Urothelium cell line (cell line): Measurements from ENCODE around the gene ERGIC1.
"Not testable (repeated sequence)": the region's sequence is repeated elsewhere in the genome, so short reads cannot be mapped to it uniquely, and the experiment has no call there.

Experiments used
- DNase-seq: peaks from one replicate; pipeline ENCODE4 v3.0.0; 2011; ENCODE audit warnings: low spot score, mixed read lengths
- FAIRE-seq: peaks from 2 replicates; lab custom pipeline; 2011; peaks lifted over from hg19 to GRCh38; lab: Jason Lieb, UNC

Gene ERGIC1

DNA sequence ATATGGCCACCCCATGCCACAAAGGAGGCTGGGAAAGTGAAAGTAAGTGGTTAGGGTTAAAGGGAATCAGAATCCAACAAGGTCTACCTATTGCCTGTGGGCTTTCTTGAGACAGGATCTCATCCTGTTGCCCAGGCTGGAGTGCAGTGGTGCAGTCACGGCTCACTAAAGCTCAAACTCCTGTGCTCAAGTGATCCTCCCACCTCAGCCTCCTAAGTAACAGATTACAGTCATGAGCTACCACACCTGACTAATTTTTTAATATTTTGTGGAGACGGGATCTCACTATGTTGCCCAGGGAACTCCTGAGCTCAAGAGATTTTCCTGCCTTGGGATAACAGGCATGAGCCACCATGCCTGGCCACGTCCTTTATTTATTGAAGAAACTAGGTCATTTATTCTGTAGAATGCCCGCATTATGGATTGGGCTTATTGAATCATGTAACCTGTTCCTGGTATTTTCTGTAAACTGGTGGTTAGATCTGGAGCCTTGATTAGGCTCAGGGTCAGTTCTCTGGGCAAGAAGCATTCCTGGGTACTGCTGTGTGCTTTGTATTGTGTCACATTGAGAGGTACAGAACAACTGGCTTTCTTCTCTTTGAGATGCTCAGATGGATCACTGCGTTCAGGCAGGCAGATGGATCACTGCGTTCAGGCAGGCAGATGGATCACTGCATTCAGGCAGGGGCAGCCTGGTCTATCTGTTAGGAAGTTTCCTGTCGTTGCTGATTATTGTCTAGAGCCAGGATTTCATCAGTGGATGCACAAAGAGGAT, 41.6 kb downstream of the ERGIC1 start:
- DNase-seq: no peak
- no peak for FAIRE-seq

DNA sequence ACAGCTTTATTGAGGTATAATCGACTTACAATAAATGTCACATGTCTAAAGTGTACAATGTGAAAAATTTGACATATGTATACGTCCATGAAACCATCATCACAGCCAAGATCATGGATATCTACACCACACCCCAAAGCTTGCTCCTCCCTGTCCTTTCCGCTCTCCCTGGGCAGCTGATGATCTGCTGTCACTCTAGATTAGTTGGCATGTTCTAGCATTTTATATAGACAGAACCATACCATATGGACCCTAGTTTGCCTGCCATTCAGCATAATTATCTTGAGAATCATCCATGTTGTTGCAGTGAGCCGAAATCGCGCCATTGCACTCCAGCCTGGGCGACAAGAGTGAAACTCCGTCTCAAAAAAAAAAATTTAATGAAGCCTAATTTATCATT, 42.5 kb downstream of the ERGIC1 start:
- DNase-seq (no peak), FAIRE-seq (no peak)

DNA sequence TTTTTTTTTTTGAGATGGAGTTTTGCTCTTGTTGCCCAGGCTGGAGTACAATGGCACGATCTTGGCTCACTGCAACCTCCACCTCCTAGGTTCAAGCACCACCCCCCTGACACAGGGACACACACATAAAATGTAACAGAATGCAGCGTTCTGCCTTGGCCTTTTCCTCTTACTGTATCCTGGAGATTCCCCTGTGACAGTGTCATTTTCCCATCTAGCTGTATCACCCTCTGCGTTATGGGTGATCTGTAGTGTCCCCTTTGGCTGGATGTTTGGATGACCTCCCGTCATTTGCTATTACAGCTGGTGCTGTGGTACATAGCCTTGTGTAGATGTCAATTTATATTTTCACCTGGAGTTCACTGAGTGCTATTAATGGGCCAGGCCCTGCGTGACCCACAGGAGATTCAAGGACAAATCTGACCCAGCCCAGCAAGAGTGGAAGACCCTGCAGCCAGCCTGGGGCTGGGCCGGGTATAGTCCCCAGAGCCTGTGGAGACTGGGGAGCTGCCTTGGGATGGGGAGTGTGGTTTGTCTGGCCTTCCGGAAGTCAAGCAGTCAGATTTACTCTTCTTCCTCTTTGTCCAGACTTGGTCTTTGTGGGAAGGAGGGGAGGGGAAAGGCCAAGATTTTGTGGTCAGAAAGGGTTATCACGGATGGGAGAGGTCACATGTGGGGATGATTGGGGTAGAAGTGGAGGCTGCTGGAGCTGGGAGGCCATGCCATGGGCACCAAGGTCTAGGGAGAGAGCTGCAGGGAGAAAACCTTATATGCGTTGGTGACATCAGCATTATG, 43.6 kb downstream of the ERGIC1 start:
- no peak for DNase-seq
- no peak for FAIRE-seq

DNA sequence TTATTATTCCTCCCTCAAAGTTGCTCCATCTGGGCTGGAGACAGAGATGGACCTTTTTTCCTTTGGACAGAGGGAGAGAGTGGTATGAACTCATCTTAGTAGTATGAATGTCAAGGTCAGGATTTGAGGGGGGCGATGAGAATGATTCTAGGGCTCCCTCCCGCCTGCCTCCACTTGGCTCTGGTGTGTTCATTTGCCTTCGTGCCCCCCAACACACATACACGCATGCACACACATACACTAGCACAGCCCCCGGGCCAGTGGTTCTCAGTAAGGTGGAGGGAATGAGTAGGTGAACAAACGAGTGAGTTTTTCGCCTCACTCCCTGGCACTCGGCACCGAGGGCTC, 44.5 kb downstream of the ERGIC1 start:
- FAIRE-seq: no peak
- DNase-seq: no peak

DNA sequence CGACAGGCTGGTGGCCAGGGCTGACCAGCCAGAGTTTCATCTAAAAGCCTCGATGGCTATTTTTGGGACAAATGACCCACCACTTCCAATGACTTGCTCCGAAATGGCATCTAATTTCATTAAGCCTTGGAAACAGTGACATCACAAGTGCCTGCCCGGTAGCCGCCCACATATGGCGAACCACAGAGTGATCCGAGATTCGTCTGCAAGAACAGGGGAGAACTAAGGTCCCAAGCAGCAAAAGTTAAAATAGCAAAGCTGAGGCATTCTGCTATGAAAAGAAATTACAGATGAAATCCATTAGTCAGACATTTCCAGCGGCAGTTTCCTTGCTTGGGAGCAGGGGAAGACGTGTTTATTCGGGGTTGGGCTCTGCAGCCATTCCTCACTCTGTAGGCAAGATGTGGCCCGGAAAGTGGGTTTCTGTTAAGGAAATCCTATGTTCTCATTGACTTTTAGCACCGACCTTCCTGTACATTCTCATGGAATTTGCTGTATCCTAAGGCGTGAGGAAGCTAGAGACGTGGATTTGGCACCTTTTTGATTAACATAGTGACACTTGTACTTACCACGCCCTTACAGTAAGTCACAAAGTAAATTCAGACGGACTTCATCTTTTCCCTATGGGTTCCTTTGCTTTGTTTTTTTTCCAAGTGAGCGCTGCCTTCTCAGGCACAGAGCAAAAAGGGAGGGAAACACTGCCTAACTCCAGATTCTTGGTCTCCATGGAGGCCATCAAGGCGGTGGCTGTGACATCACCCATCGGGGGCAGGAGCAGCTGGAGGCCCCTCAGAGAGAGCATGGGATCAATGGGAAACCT, 45.1 kb downstream of the ERGIC1 start:
- no peak for DNase-seq
- no peak for FAIRE-seq

DNA sequence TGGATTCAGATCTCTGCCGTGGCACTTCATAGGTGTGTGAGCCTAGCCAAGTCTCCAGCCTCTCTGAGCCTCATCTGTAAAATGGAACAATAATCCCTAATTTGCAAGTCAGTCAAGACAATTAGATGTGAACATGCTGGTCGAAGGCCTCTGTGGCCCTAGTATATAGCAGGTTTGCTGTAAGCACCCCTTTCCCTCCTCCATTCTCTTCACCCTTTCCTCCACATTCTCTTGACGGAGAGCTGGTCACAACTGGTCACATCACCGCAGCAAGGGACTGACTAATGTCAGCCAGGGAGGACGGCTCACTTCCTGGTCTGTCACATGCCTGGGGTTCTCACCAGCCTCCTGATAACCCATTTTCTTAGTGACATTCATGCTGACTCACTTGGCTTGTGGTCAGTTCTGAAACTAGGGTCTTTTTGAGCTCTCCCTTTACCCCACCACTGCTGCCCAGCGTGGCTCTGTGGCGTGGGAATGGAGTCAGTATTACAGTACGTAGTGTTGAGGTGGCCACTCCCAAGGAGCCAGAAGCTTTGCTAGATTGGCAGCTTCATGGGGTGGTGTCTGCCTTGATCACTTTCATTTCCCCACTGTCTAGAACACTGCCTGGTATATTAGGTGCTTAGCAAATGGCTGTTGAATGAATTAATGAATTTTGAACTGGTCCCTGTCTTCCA, 47.8 kb downstream of the ERGIC1 start:
- FAIRE-seq (no peak), DNase-seq (no peak)

DNA sequence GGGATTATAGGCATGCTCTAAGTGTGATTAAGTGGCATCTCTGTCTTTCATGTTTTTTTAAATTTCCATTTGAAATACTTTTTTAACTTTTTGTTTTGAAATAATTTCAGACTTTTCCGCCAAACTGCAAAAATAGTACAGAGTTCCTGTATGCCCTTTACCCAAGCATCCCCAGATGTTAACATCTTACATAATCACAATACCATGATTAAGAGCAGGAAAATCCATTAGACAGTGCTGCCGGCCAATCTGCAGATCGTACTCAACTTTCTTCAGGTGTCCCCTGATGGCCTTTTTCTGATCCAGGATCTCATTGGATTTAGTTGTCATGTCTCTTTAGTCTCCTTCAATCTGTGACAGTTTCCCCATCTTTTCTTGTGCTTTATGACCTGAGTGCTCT, 49.0 kb downstream of the ERGIC1 start:
- no peak for DNase-seq
- FAIRE-seq: no peak

DNA sequence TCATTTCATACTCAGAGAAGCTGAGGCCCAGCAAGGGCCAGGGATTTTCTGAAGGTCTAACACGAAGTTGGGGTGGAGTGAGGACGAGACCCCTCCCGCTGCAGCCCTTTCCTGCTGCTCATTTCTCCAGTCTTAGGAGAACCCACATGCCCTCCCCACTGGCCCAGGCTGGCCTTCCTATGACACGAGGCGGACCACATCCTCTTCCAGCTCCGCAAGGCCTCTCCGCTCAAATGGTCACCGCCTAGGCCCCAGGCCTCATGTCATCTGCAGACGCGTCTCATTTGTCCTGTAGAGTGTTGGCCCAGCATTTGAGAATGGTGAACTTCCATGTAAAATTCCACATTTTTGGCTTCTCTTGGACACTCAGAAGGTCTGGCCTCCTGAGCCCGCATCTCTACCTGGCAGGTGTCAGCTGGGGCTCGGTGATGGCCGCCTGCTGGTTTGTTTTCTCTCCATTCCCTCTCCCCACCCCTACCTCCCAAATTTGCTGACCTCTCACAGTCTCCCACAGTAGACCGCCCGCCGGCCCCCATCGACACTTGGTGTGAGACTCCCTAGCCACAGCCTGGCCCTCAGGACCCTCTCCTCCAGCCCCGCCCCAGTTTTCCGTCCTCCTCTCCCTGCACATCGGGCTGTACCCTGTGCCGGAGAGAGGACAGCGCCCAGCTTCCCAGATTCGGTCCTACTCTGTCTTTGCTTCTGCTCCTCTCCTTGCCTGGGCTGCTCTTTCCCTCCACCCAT, 51.7 kb downstream of the ERGIC1 start:
- DNase-seq: no peak
- FAIRE-seq: no peak

DNA sequence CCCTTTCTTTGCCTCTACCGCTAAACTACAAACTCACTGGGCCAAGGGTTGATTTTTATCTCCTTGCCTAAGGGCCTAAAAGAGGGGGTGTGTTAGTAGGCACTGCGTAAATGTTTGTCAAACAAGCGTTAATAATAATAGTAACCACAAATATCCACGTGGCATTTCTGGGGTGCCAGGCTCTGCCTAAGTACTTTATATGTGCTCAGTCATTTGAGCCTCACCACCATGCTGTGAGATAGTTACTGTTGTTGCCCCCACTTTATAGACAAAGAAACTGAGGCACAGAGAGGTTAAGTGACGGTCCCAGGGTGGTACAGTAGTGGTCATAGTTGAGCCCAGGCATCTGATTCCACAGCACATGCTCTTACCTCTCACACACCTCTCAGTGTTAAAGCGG, 52.4 kb downstream of the ERGIC1 start:
- DNase-seq (no peak), FAIRE-seq (no peak)

DNA sequence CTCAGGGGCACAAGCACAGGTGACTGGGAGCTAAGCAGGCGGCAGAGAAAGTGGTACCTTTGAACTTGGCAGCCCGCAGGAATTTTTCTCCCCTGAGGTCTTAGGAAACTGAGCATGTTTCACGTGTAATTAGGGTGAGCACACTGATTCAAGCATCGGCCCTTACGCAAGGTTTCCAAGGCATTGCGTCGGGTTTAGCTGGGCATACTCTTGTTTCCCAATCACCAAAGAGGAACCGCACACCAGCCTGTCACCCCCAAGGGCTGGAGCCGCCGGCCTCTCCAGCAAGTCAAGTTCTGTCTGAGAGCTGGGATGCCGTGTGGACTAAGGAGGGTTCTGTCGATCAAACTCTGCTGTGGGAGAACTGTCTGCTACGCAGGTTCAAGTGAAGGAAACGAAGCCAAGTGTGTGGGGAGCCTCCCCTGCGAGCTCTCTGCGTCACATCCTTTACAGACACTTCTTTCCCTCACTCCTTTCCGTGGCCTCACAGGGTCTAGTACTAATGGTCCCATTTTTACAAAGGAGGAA, 53.0 kb downstream of the ERGIC1 start:
- FAIRE-seq: no peak
- DNase-seq: no peak

DNA sequence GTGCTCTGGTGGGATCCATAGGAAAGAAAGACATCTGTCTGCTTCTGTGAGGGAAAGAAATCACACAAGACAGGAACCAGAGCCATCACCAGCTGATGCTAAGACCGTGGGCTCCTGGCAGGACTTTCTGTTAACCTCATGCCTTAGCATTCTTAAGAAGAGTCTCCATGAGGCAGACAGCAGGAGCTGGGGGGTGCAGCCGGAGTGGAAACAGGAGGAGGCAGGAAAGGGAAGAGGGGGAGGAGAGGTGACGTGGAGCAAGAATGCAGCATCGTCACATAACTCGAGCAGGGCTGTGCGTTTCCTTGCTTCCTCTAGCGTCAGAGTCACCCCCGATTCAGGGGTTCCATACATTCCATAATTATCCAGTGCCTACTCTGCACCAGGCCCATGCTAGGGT, 53.6 kb downstream of the ERGIC1 start:
- FAIRE-seq (no peak), DNase-seq (no peak)

DNA sequence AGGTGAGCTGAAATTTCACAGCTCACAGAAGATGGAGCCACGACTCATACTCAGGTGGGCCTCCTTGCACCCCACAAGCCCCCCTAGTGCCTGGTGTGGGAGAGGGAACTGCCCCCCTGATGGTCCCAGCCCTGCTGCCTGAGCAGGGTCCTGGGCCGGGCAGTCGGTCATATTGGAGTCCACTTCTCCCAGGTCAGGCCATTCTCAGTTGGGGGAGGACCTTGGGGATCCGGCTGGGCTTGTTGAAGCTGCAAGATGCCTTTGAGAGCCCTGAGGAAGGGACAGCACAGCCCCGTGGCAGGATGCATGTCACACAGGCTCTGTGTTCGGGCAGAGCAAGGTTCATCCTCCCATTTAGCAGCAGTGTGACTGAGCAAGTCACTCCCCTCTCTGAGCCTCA, 56.6 kb downstream of the ERGIC1 start:
- FAIRE-seq: no peak
- no peak for DNase-seq

DNA sequence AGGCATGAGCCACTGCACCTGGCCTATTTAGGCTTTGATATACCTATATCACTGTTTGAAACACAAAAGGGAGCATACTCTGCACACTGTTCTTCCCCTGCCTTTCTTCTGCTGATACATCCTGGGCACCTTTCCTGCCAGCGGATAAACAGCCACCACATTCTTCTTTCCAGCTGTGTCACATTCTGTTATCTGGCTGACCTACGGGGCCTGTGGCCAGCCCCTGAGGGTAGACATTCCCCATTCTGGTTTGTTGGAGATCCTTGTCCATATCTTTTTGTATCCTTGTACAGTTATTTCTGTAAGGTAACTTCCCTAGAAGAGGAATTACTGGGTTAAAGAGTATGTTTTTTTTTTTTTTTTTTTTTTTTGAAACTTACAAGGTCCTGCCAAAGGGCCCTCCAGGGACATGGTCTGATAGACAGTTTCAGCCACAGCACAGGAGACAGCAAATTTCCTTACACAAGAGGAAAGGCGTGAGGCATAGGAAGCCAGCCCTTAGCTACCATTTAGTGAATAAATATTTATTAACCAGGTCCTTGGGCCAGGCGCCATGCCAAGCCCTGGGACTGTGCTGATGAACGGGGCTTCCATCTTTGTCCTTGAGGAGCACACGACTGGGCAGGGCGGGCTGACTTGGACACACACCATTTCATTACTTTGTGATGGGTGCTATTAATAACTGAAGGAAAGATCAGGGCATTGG, 57.8 kb downstream of the ERGIC1 start:
- FAIRE-seq (no peak), DNase-seq (no peak)

DNA sequence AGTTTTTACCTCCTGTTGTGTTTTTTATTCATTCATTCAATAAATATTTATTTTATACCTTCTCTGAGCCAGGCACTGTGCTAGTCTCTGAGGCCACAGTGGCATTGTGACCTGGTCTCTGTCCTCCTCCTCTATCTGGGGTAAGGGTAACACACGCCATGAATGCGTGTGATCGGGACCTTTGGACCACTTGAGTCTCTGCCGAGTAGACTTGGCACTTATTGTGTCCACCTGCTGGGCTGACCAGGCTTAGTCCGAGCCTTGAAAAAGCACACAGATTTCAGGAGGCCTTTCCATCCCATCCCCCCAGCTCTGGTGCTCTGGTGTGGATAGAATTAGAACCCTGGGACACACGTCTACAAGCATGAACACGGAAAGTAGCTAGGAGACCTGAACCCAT, 58.7 kb downstream of the ERGIC1 start:
- DNase-seq: no peak
- no peak for FAIRE-seq

DNA sequence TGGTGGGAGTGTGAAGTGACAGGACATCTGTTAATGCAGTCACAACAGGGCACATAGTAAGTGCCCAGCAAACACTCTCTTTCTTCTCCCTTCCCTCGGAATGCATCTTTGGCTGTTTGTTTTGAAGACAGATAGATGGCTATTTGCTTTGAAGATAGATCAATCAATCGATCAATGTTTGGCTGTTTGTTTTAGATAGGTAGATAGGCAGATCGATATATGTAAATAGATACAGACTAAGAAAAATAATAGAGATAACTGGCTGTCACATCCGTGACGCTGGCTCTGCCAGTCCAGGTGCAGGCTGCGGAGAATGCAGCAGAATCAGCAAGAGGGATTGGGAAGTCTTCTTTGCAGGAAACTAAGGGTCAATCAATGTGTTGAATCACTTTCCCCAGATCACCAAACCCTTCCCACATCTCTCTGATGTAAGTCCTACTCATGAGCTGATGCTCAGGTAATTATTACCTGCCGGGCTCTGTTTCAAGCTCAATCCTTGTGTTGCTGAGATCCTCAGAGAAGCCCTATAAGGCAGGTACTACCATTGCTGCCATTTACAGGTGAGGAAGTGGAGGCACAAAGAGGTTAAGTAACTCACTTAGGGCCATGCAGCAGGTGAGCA, 60.8 kb downstream of the ERGIC1 start:
- FAIRE-seq: no peak
- DNase-seq: no peak

DNA sequence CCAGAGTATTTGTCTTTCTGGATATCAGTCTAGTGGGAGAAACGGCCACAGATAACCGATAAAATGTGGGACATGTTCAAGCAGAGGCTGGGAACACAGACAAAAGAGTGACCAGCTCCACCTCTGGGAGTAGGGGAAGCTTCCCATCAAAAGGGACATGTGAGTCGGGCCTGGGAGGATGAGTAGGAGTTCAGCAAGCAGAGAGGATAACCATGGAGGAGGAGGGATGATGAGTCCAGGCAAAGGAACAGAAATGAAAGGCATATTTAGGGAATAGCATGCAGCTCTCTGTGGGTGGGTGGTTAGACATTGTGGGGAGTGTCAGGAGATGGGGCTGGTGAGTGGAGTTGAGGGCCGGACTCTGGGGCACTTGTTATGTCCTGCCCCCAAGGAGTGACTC, 61.5 kb downstream of the ERGIC1 start:
- FAIRE-seq (no peak), DNase-seq (no peak)

DNA sequence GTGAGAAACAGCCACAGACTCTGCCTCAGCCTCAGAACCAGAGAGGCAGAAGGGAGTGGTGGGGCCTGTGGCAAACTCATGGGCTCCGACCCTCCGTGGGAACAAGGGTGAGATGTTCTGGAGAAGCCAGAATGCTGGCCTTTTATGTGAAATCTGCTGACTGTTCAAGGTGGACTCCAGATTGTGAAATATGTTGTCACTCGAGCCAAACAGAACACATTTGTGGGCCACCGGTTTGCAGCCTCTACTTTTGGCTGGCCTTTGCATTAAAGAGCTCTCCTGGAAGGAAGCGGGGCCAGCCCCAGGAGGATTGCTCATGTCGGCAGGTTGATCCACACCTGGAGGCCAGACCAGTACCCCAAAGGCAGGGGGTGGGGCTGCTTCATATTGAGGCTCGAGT, 62.4 kb downstream of the ERGIC1 start:
- no peak for FAIRE-seq
- no peak for DNase-seq

DNA sequence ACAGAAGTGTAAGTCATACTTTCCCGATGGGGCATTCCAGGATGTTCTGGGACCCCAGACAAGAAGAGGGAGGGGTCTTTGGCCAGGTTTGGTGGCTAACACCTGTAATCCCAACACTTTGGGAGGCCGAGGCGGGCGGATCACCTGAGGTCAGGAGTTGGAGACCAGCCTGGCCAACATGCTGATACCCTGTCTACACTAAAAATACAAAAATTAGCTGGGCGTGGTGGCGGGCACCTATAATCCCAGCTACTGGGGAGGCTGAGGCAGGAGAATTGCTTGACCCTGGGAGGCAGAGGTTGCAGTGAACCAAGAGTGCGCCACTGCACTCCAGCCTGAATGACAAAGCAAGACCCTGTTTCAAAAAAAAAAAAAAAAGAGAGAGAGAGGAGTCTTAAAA, 63.0 kb downstream of the ERGIC1 start:
- not testable (repeated sequence) for FAIRE-seq, DNase-seq
